ENCODE data around the gene ACTA2.

The ACTA2 gene

GRCh38 chr10:88952647-88953111 is at the start of gene ACTA2:
ACTA2 (minus strand) TSS chr10:88952773; CDS start chr10:88948930, 3,843 bp downstream.
- DNase-seq: no peak

GRCh38 chr10:89001729-89002072 is 49.1 kb upstream of the ACTA2 start:
- peak; percentile 10 for DNase-seq

GRCh38 chr10:89001024-89001728 is 48.6 kb upstream of the ACTA2 start:
- no peak for DNase-seq

- DNase-seq: no peak
These were observed 47.1 kb upstream of the ACTA2 start for GRCh38 chr10:88999625-89000024.

GRCh38 chr10:88996927-88997326 is 44.4 kb upstream of the ACTA2 start:
- DNase-seq: no peak

- DNase-seq: no peak
These were observed 42.7 kb upstream of the ACTA2 start for GRCh38 chr10:88995156-88995876.

GRCh38 chr10:88994019-88994418 is 41.4 kb upstream of the ACTA2 start:
- no peak for DNase-seq

GRCh38 chr10:88992921-88993524 is 40.5 kb upstream of the ACTA2 start:
- no peak for DNase-seq

GRCh38 chr10:88991899-88992320 is 39.3 kb upstream of the ACTA2 start:
- no peak for DNase-seq

GRCh38 chr10:88991161-88991898 is 38.8 kb upstream of the ACTA2 start:
- DNase-seq: peak; percentile 36

- DNase-seq: peak; percentile 51
These were observed 38.0 kb upstream of the ACTA2 start, which contains the start of gene FAS for GRCh38 chr10:88990384-88991160. FAS (plus strand) TSS chr10:88990798; CDS start chr10:88990877, 79 bp downstream.

- DNase-seq: no peak
These were observed 37.3 kb upstream of the ACTA2 start for GRCh38 chr10:88989824-88990383.

- no peak for DNase-seq
These were observed 36.9 kb upstream of the ACTA2 start for GRCh38 chr10:88989423-88989822.

GRCh38 chr10:88987840-88988239 is 35.3 kb upstream of the ACTA2 start:
- DNase-seq: no peak

- DNase-seq: no peak
These were observed 34.7 kb upstream of the ACTA2 start for GRCh38 chr10:88987243-88987725.

GRCh38 chr10:88986549-88987242 is 34.1 kb upstream of the ACTA2 start:
- DNase-seq: peak; percentile 70

GRCh38 chr10:88984525-88984924 is 32.0 kb upstream of the ACTA2 start:
- no peak for DNase-seq

GRCh38 chr10:88983939-88984338 is 31.4 kb upstream of the ACTA2 start:
- no peak for DNase-seq

- DNase-seq: no peak
These were observed 30.6 kb upstream of the ACTA2 start for GRCh38 chr10:88983206-88983605.

- no peak for DNase-seq
These were observed 29.8 kb upstream of the ACTA2 start for GRCh38 chr10:88982366-88982765.

GRCh38 chr10:88981435-88981834 is 28.9 kb upstream of the ACTA2 start:
- no peak for DNase-seq
